NCI-H2107 treated with DMSO at 0.1 percent for 48 hours (cell line): ENCODE measurements around the gene ZNF215.
"Not testable (repeated sequence)": the region's sequence is repeated elsewhere in the genome, so short reads cannot be mapped to it uniquely, and the experiment has no call there.

Experiments
- DNase-seq: peaks from one replicate; lab custom pipeline; 2025; ENCODE audit not compliant: unreplicated experiment; lab: John Stamatoyannopoulos, UW

ZNF215 gene

GRCh38 chr11:6932145-6932544, 5.9 kb downstream of the ZNF215 start:
- no peak for DNase-seq

- no peak for DNase-seq
These were observed 15.7 kb downstream of the ZNF215 start for GRCh38 chr11:6941970-6942369.

GRCh38 chr11:6943131-6943530, 16.9 kb downstream of the ZNF215 start:
- no peak for DNase-seq

- DNase-seq = not testable (repeated sequence)
These were observed 28.0 kb downstream of the ZNF215 start for GRCh38 chr11:6954248-6954647.

GRCh38 chr11:6962141-6962540, 35.9 kb downstream of the ZNF215 start:
- DNase-seq = peak; percentile 15

GRCh38 chr11:6962673-6963072, 36.4 kb downstream of the ZNF215 start:
- no peak for DNase-seq

GRCh38 chr11:6968816-6969215, 42.6 kb downstream of the ZNF215 start:
- no peak for DNase-seq

GRCh38 chr11:6969854-6970253, 43.6 kb downstream of the ZNF215 start:
- DNase-seq = not testable (repeated sequence)

- no peak for DNase-seq
These were observed 53.1 kb downstream of the ZNF215 start for GRCh38 chr11:6979365-6979764.

- DNase-seq = no peak
These were observed 60.3 kb downstream of the ZNF215 start for GRCh38 chr11:6986487-6986886.

- no peak for DNase-seq
These were observed 62.3 kb downstream of the ZNF215 start for GRCh38 chr11:6988506-6988905.

GRCh38 chr11:6991227-6991626, 65.0 kb downstream of the ZNF215 start:
- no peak for DNase-seq

- no peak for DNase-seq
These were observed 65.8 kb downstream of the ZNF215 start for GRCh38 chr11:6992026-6992425.

- DNase-seq = no peak
These were observed 66.5 kb downstream of the ZNF215 start for GRCh38 chr11:6992457-6993417.

- no peak for DNase-seq
These were observed 69.5 kb downstream of the ZNF215 start for GRCh38 chr11:6995703-6996102.

GRCh38 chr11:7004482-7004881, 78.3 kb downstream of the ZNF215 start:
- DNase-seq = no peak
